Thymus (tissue), 11 donors: ENCODE measurements around the gene ZNF324. TPM values are rescaled to one million over a fixed set of nuclear protein-coding genes. Genes with fewer than 3 reads are reported as not detected.

Experiments used
- DNase-seq, 9 donors: peaks; one replicate each; pipeline ENCODE4 v3.0.0-alpha.2; 2013; ENCODE audit warnings: low spot score in 9 of 9, low read depth in 6 of 9, missing footprints in 1 of 9
- H3K27ac ChIP-seq, 2 donors: one replicate each; pipeline ENCODE4 v1.5.1; 2013; ENCODE audit warnings: control low read depth in 1 of 2, low read depth in 1 of 2, low read length in 1 of 2, mild to moderate bottlenecking in 1 of 2, moderate library complexity in 1 of 2
- H3K27me3 ChIP-seq, 2 donors: one replicate each; pipeline ENCODE4 v1.5.1; 2013; ENCODE audit warnings: low read length in 1 of 2; ENCODE audit not compliant: control insufficient read depth in 2 of 2, insufficient read depth in 1 of 2
- H3K36me3 ChIP-seq, 2 donors: one replicate each; pipeline ENCODE4 v1.5.1; 2013; ENCODE audit warnings: low read length in 1 of 2, mild to moderate bottlenecking in 1 of 2, moderate library complexity in 1 of 2; ENCODE audit not compliant: control insufficient read depth in 2 of 2, insufficient read depth in 2 of 2
- H3K4me1 ChIP-seq, 2 donors: one replicate each; pipeline ENCODE4 v1.5.1; 2013; ENCODE audit warnings: low read length in 2 of 2; ENCODE audit not compliant: control insufficient read depth in 2 of 2, insufficient read depth in 2 of 2
- H3K4me3 ChIP-seq, 2 donors: one replicate each; pipeline ENCODE4 v1.5.1; 2013; ENCODE audit warnings: low read length in 2 of 2, control low read depth in 1 of 2, mild to moderate bottlenecking in 1 of 2
- H3K9me3 ChIP-seq, 2 donors: one replicate each; pipeline ENCODE4 v1.5.1; 2013; ENCODE audit warnings: low read length in 1 of 2, mild to moderate bottlenecking in 1 of 2; ENCODE audit not compliant: control insufficient read depth in 2 of 2, insufficient read depth in 1 of 2
- WGBS: extraction: QIAGEN DNeasy Blood & Tissue Kit; methylation state at CpG from one replicate; pipeline ENCODE4 v1.1.7; 2013; 5-methylcytosine and 5-hydroxymethylcytosine counted together
- polyA plus RNA-seq: library from polyadenylated mRNA; stranded (reverse); fragments of 200-250 nt; gene quantifications from one replicate; pipeline ENCODE4 v1.2.3, GENCODE V29; 2013
- total RNA-seq: library from RNA; stranded (reverse); fragments of 120-200 nt; gene quantifications from one replicate; pipeline ENCODE4 v1.2.4, GENCODE V29; 2013
- donor health status: healthy.

Gene ZNF324
- total and polyA plus RNA-seq, 2 donors, result 5.6 to 10.9 TPM

- H3K4me3 ChIP-seq, result no peak overlapping the region
- no peak for DNase-seq
- 97% methylated on average over 65 of the region's 65 CpGs for WGBS
- peaks cover 17 to 35% of the 10 kb centered on the region in 2 donors for H3K4me1 ChIP-seq
- no peak overlapping the region for H3K27ac ChIP-seq
- no peaks in the 10 kb centered on the region for H3K27me3 ChIP-seq
- H3K36me3 ChIP-seq, result peaks cover 18 to 21% of the 10 kb centered on the region in 2 donors
- peaks cover 2 to 4% of the 10 kb centered on the region in 2 donors for H3K9me3 ChIP-seq
Measured at GRCh38 chr19:58516964-58517833, 50.3 kb downstream of the ZNF324 start.

GRCh38 chr19:58518256-58519086 is 51.6 kb downstream of the ZNF324 start:
- Histone ChIP-seq H3K4me1 (peaks cover 16 to 34% of the 10 kb centered on the region in 2 donors), H3K9me3 (peaks cover 2 to 4% of the 10 kb centered on the region in 2 donors), H3K4me3 (peak overlapping the region; percentile 62 to 69), H3K27ac (peak overlapping the region; percentile 96 to 97), H3K36me3 (peaks cover 18 to 21% of the 10 kb centered on the region in 2 donors), H3K27me3 (no peaks in the 10 kb centered on the region)
- DNase-seq, result peak in 1 of 9 donors; percentile 23
- 16% methylated on average over 22 of the region's 22 CpGs for WGBS

- Histone ChIP-seq H3K27ac (peak overlapping the region; percentile 96 to 97), H3K4me3 (peak overlapping the region; percentile 62 to 69), H3K27me3 (no peaks in the 10 kb centered on the region), H3K9me3 (peaks cover 2 to 4% of the 10 kb centered on the region in 2 donors), H3K36me3 (peaks cover 18 to 21% of the 10 kb centered on the region in 2 donors), H3K4me1 (peaks cover 12 to 30% of the 10 kb centered on the region in 2 donors)
- peak in 4 of 9 donors; percentile 50 to 80 (median 60) for DNase-seq
- WGBS, result under 1% methylated on average over 14 of the region's 14 CpGs
Measured at GRCh38 chr19:58519087-58519354, 52.1 kb downstream of the ZNF324 start.

GRCh38 chr19:58519355-58520256 is 52.7 kb downstream of the ZNF324 start, which contains the start of gene ZBTB45:
Gene ZBTB45, minus strand, starts transcription at chr19:58519810. Its CDS starts 2,137 bp downstream, at chr19:58517673.
- peak; percentile 71 to 94 (median 81) for DNase-seq
- H3K36me3 ChIP-seq, result peaks cover 18 to 21% of the 10 kb centered on the region in 2 donors
- peak within 1 kb of the TSS; percentile 62 to 69 for H3K4me3 ChIP-seq
- no peaks in the 10 kb centered on the region for H3K27me3 ChIP-seq
- H3K9me3 ChIP-seq, result peaks cover 2 to 4% of the 10 kb centered on the region in 2 donors
- H3K4me1 ChIP-seq, result peaks cover 11 to 24% of the 10 kb centered on the region in 2 donors
- H3K27ac ChIP-seq, result peak within 1 kb of the TSS; percentile 96 to 97
- under 1% methylated on average over 87 of the region's 87 CpGs for WGBS

GRCh38 chr19:58520257-58520599 is 53.3 kb downstream of the ZNF324 start:
- Histone ChIP-seq H3K9me3 (peaks cover 2 to 4% of the 10 kb centered on the region in 2 donors), H3K4me1 (peaks cover 10 to 22% of the 10 kb centered on the region in 2 donors), H3K27me3 (no peaks in the 10 kb centered on the region), H3K36me3 (peaks cover 18 to 21% of the 10 kb centered on the region in 2 donors), H3K4me3 (peak overlapping the region; percentile 62 to 69), H3K27ac (peak overlapping the region; percentile 96 to 97)
- WGBS, result 19% methylated on average over 7 of the region's 7 CpGs
- no peak for DNase-seq

GRCh38 chr19:58521651-58522050 is 54.8 kb downstream of the ZNF324 start:
- H3K4me3 ChIP-seq, result no peak overlapping the region
- peaks cover 10 to 20% of the 10 kb centered on the region in 2 donors for H3K4me1 ChIP-seq
- no peak overlapping the region for H3K27ac ChIP-seq
- DNase-seq, result no peak
- 97% methylated on average over 4 of the region's 4 CpGs for WGBS
- H3K27me3 ChIP-seq, result no peaks in the 10 kb centered on the region
- peaks cover 6 to 10% of the 10 kb centered on the region in 2 donors for H3K36me3 ChIP-seq
- peaks cover 2 to 4% of the 10 kb centered on the region in 2 donors for H3K9me3 ChIP-seq

GRCh38 chr19:58522709-58523108 is 55.8 kb downstream of the ZNF324 start:
- 98% methylated on average over 3 of the region's 3 CpGs for WGBS
- no peak overlapping the region for H3K4me3 ChIP-seq
- H3K4me1 ChIP-seq, result peaks cover 10 to 20% of the 10 kb centered on the region in 2 donors
- H3K27ac ChIP-seq, result no peak overlapping the region
- H3K27me3 ChIP-seq, result no peaks in the 10 kb centered on the region
- H3K36me3 ChIP-seq, result no peaks in the 10 kb centered on the region
- DNase-seq, result no peak
- H3K9me3 ChIP-seq, result peaks cover 0 to 4% of the 10 kb centered on the region in 2 donors
